HG03066 (cell line): Measurements from ENCODE around the gene FCRL4.
A peak's percentile ranks its signal among the peaks of the same experiment; 100 is the strongest.
"Not testable (repeated sequence)": the region's sequence is repeated elsewhere in the genome, so short reads cannot be mapped to it uniquely, and the experiment has no call there.

Experiments
- ATAC-seq: cut with Tn5 transposase; IDR thresholded peaks from one replicate; pipeline ENCODE4 v1.9.1; 2021; ENCODE audit warnings: low read depth; ENCODE audit not compliant: unreplicated experiment

The FCRL4 gene

GRCh38 chr1:157558119-157558518, 39.8 kb downstream of the FCRL4 start:
- ATAC-seq, result no peak

DNA sequence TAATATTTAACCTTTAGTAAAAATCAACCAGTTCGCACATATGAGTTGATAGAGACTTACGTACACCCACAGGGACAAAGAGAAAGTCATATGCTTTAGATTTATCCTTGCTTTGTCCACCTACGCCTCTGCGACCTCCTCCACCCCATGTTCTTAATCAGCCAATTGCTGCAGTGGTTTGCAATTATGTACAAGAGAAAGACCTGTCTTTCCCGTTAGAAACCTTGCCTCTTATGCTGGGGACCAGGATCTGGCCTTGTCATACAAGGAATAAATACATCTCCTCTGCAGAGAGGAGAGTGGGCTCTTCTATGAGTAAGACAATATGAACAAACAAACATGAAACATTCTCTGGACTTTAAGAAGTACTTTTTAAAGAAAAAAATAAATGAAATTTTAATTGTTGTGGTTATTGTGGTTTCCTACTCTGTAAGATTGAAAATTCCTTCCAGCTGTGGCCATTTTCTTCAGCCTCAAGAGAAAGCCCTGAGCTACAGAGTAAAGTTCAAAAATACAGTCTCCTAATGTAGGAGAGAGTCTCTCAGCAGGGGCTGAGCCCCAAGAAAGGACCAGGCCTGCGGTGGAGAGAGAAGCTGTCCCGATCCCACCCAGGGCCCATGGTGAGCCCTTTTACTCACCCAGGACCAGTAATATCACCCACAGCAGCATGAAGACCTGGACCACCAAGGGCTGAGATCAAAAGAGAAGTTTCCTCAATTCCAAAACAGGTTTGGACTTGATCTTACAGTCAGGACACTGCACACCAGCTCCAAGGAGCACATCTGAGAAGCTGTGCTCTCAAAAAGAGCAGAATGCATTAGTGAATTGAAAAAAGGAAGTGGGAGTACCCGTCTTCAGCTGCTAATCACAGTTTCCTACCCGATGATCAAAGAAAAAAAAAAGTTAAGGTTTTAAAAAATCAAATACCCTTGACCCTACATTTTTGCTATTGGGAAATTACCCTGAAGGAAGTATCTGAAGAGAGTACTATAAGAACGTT, 45.9 kb downstream of the FCRL4 start, which contains the start of gene FCRL5:
FCRL5 (minus strand) TSS at position 822 of the 1,000 bp plus-strand sequence; CDS start at position 669, 153 bp downstream.
- peak; percentile 66 for ATAC-seq

DNA sequence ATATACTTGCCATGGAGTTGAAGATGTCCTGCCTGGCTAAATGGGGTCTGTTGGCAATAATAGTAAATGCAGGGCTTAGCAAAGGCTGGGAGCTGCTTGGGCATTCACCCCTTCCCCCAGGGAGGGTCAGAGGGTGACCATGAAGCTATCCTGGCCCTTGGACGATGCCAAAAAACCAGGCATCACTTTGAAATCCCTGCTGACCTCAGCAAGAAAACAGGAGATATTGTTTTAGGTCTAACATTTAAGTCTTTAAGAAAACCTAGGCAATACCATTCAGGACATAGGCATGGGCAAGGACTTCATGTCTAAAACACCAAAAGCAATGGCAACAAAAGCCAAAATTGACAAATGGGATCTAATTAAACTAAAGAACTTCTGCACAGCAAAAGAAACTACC, 49.8 kb downstream of the FCRL4 start:
- ATAC-seq, result not testable (repeated sequence)

DNA sequence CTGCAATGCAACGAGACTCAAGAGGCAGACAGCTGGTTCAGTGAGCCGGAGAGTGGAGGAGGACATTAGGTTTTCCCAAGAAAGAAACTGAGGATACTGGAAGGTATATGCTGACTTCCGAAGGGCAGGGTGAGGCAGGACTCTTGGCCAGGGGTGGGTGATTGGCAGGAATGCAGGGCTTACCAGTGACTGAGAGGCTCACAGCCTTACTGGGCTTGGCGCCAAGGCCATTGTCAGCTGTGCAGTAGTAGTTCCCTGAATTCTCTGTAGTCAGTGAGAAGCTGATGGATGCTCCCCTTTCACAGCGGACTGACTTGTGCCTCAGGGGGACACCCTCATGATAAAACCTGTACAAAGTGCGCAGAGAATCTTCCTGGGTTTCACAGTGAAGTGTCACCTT, 55.2 kb downstream of the FCRL4 start:
- ATAC-seq, result no peak

DNA sequence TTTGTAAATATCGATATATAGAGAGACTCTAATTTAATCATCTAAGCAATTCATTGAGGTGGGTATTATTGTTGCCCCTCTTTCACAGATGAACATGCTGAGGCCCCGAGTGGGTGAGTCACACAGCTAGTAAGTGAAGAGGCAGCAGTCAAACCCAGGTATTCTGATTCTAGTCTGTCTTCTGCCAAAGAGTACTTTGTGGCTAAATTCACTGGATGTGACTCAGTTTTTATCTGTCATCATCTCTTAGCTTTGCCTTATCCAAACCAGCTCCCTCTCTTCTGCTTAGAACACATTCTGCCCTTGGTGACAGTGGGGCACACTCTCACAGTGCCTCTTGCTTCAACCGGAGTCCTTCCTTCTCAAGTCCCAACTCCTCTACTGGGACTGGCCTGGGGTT, 57.0 kb downstream of the FCRL4 start:
- no peak for ATAC-seq

GRCh38 chr1:157540160-157540748, 57.6 kb downstream of the FCRL4 start:
- no peak for ATAC-seq

DNA sequence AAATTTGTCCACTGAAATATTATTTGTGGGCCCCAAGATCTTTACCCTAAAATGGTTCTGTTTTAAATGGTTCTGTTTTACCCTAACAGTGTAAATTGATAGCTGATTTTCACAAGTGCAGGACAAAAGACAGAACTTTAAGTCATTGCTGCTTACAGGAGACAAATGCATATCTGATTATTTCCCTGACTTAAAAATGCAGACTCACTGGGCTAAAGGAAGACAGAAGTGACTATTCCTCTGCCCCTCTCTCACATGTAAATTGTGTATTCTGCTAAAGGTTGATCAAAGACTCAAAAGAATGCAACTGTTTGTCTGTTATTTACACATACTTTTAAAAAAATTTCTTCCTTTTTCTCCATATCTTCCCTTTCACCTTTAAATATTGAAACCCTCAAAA, 58.3 kb downstream of the FCRL4 start:
- no peak for ATAC-seq

DNA sequence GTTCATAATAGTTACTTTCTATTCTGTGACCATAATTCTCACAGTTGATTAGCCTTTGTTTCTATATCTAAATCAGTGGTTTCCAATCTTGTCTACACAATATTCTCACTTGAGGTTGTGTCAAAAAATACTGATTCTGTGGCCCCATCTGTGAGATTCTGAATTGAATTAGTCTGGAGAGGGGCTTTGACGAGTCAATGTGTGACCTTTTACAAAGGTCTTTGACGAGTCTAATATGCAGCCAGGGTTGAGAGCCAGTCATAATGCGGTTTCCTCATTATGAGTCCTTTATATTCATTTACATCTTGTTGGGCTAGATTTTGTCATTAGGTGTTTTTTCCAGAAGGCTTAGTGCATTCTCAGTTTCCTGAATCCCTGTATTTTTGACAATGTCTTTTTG, 65.3 kb downstream of the FCRL4 start:
- ATAC-seq, result no peak

DNA sequence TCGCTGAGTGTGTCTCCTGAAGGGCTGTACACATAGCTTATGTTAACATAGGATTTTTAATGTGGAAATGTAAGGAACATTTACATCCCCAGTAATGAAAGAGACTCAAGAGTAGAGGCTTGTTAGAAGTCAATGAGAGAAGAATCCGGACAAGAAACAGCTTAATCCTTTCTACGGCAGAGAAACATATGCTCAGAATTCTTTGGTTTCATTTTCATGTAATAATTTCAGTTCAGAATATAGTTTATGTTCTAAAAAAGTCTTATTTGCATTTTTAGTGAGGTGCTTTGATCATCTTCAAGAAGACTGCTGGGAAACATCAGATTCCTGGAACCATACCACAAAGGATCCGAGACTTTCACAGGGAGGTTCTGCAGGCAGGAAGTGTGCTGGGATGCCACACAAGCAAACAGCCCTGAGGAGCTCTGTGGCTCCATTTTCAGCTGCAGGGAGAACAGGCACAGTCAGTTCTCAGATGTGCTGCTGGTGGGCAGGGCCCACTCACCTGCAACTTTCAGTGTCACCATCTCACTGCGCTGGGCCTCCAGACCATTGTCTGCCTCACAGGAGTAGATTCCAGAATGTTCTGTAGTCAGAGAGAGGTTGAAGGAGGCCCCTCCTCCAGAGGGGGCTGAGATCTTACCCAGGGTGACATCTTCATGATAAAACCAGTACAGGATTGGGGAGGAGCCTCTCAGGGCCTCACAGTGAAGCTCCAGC, 74.0 kb downstream of the FCRL4 start:
- peak; percentile 52 for ATAC-seq
